Endothelial cell of umbilical vein (primary cell): ENCODE measurements around the gene PDK1. TPM values are rescaled to one million over a fixed set of nuclear protein-coding genes. Genes with fewer than 3 reads are reported as not detected.

ENCODE experiments used
- BruUV-seq: library from RNA; stranded (reverse); fragments of 400-500 nt; replicated peaks from 2 replicates; lab custom pipeline; 2021; lab: Mats Ljungman, UMichigan
- CTCF ChIA-PET: fragments of 300-600, 350-600 bp; sonication (Branson Sonifier 250); formaldehyde crosslinking; loops from one replicate; lab custom pipeline; 2021; ENCODE audit warnings: antibody characterized with exemption, inconsistent platforms; lab: Charles Lee
- POLR2A ChIA-PET: fragments of 300-600, 350-600 bp; sonication (Branson Sonifier 250); formaldehyde crosslinking; loops from one replicate; lab custom pipeline; 2021; ENCODE audit warnings: antibody characterized with exemption, inconsistent platforms; lab: Charles Lee
- DNase-seq: peaks from one replicate; pipeline ENCODE4 v3.0.0-alpha.2; 2011; ENCODE audit warnings: low read depth, low spot score
- FAIRE-seq: peaks from 2 replicates; lab custom pipeline; 2011; peaks lifted over from hg19 to GRCh38; lab: Jason Lieb, UNC
- H2AFZ ChIP-seq: 2 replicates; pipeline ENCODE4 v1.6.0; 2012; ENCODE audit warnings: low read depth, low read length, control low read depth, inconsistent platforms
- H3K27ac ChIP-seq: 2 replicates; pipeline ENCODE4 v1.5.1; 2011; ENCODE audit warnings: low read depth, mild to moderate bottlenecking, control low read depth, low read length, moderate library complexity; ENCODE audit not compliant: insufficient read depth
- H3K27me3 ChIP-seq, 2 experiments: 2 replicates each; pipeline versions ENCODE4 v1.6.0 to v1.6.1; 2011; ENCODE audit warnings: low read length in 2 of 2, mixed read lengths in 1 of 2; ENCODE audit not compliant: control insufficient read depth in 2 of 2, insufficient read depth in 2 of 2
- H3K36me3 ChIP-seq, 2 experiments: 2 replicates in 1 of 2; 3 replicates in 1 of 2; pipeline ENCODE4 v1.5.1; 2011; ENCODE audit warnings: low read length in 2 of 2, mild to moderate bottlenecking in 1 of 2, moderate library complexity in 1 of 2; ENCODE audit not compliant: control insufficient read depth in 2 of 2, insufficient read depth in 2 of 2; ENCODE audit errors: extremely low read depth in 1 of 2
- H3K4me1 ChIP-seq: 3 replicates; pipeline ENCODE4 v1.5.1; 2011; ENCODE audit warnings: mild to moderate bottlenecking, low read length; ENCODE audit not compliant: control insufficient read depth, insufficient read depth; ENCODE audit errors: extremely low read depth
- H3K4me2 ChIP-seq: 2 replicates; pipeline ENCODE4 v1.6.1; 2011; ENCODE audit warnings: low read length, control low read depth, mixed read lengths; ENCODE audit not compliant: insufficient read depth
- H3K4me3 ChIP-seq, 3 experiments: fragments of 200-600 bp in 1 of 3; sonication (generic), shearing (Covaris generic) in 1 of 3; replicated peaks in 1 of 3; 2 replicates each; pipeline ENCODE4 v1.5.1; 2011 to 2016; ENCODE audit warnings: control low read depth in 3 of 3, low read length in 3 of 3, mild to moderate bottlenecking in 2 of 3, inconsistent platforms in 1 of 3, low read depth in 1 of 3, moderate library complexity in 1 of 3; ENCODE audit not compliant: insufficient read depth in 1 of 3
- H3K79me2 ChIP-seq: 2 replicates; pipeline ENCODE4 v1.6.0; 2012; ENCODE audit warnings: low read length, inconsistent platforms; ENCODE audit not compliant: control insufficient read depth, insufficient read depth
- H3K9ac ChIP-seq: replicated peaks from 2 replicates; pipeline ENCODE3; 2011; ENCODE audit warnings: low read length, control low read depth; ENCODE audit not compliant: insufficient read depth; ENCODE audit errors: extremely low read depth
- H3K9me1 ChIP-seq: replicated peaks from 3 replicates; pipeline ENCODE4 v1.6.0; 2011; ENCODE audit warnings: mild to moderate bottlenecking, low read length; ENCODE audit not compliant: control insufficient read depth, insufficient read depth; ENCODE audit errors: extremely low read depth
- H3K9me3 ChIP-seq: replicated peaks from 2 replicates; pipeline ENCODE4 v1.5.1; 2012; ENCODE audit warnings: low read length, inconsistent platforms; ENCODE audit not compliant: control insufficient read depth, insufficient read depth
- H4K20me1 ChIP-seq: replicated peaks from 2 replicates; pipeline ENCODE3; 2011; ENCODE audit warnings: mild to moderate bottlenecking, low read length; ENCODE audit not compliant: control insufficient read depth, insufficient read depth; ENCODE audit errors: extremely low read depth
- CTCF ChIP-seq, 2 donors: IDR thresholded peaks; 1 replicate in 1 of 2; 2 replicates in 1 of 2; pipeline ENCODE4 v1.5.1; 2011; ENCODE audit warnings: low read length in 2 of 2, mild to moderate bottlenecking in 2 of 2, moderate library complexity in 2 of 2, control low read depth in 1 of 2, inconsistent platforms in 1 of 2, low read depth in 1 of 2; ENCODE audit not compliant: insufficient read depth in 1 of 2; ENCODE audit errors: extremely low read depth in 1 of 2
- EZH2 ChIP-seq: IDR thresholded peaks from 2 replicates; pipeline ENCODE4 v1.6.1; 2012; ENCODE audit warnings: borderline replicate concordance, low read depth, mild to moderate bottlenecking, moderate library complexity, low read length, inconsistent platforms; ENCODE audit not compliant: severe bottlenecking
- FOS ChIP-seq: IDR thresholded peaks from 2 replicates; pipeline ENCODE4 v1.6.1; 2011; ENCODE audit warnings: mild to moderate bottlenecking, low read length, moderate library complexity, borderline replicate concordance; ENCODE audit not compliant: insufficient read depth
- GATA2 ChIP-seq: IDR thresholded peaks from 2 replicates; pipeline ENCODE4 v1.7.0; 2011; ENCODE audit warnings: low read depth, mild to moderate bottlenecking, moderate library complexity, mixed read lengths, low read length; ENCODE audit not compliant: insufficient read length, insufficient read depth
- JUN ChIP-seq: IDR thresholded peaks from 2 replicates; pipeline ENCODE4 v1.6.1; 2011; ENCODE audit warnings: borderline replicate concordance, low read depth; ENCODE audit not compliant: insufficient read length, insufficient read depth
- MAX ChIP-seq: IDR thresholded peaks from 2 replicates; pipeline ENCODE4 v1.6.1; 2011; ENCODE audit not compliant: insufficient read depth, insufficient read length
- MYC ChIP-seq: IDR thresholded peaks from one replicate; pipeline ENCODE4 v1.6.1; 2011; ENCODE audit warnings: mild to moderate bottlenecking, low read depth, low read length
- POLR2A ChIP-seq: IDR thresholded peaks from 2 replicates; pipeline ENCODE4 v1.6.1; 2012; ENCODE audit warnings: low read depth, mild to moderate bottlenecking, control low read depth, low read length
- POLR2AphosphoS5 ChIP-seq: IDR thresholded peaks from 2 replicates; pipeline ENCODE4 v1.6.1; 2012; ENCODE audit warnings: low read depth, mild to moderate bottlenecking, control low read depth, low read length, moderate library complexity; ENCODE audit not compliant: insufficient read depth
- dilution Hi-C: fragments of 300-500 bp; cut with MboI; formaldehyde crosslinking; loops from one replicate; pipeline ENCODE4 v1.15.0; 2019; ENCODE audit warnings: low sequenced_read_pairs; ENCODE audit not compliant: extremely low pct_ligation_motif_present
- intact Hi-C: fragments of 100-400 bp; cut with micrococcal nuclease; formaldehyde crosslinking; loops from one replicate; pipeline ENCODE4 v1.10.0; 2022
- polyA plus RNA-seq, 4 experiments: library from polyadenylated mRNA; depleted of rRNA in 3 of 4; stranded (reverse) in 3 of 4; unstranded in 1 of 4; fragments of >200 nt; gene quantifications; 2 replicates each; pipeline versions ENCODE4 v1.2.1 to v1.2.3, GENCODE V29; 2011 to 2012; ENCODE audit warnings: missing spikeins in 1 of 4
- total RNA-seq: library from RNA; stranded (reverse); gene quantifications from 2 replicates; pipeline ENCODE4 v1.2.3, GENCODE V29; 2021

Gene PDK1
- total and polyA plus RNA-seq, 2 donors (not counting 3 experiments of a cell fraction or from before 2014, with no cell fraction given): 3.7 to 16.9 TPM

GRCh38 chr2:172623249-172623965 is 67.5 kb downstream of the PDK1 start:
- no peak for FAIRE-seq
- no peak overlapping the region for H3K4me2 ChIP-seq
- DNase-seq: no peak

More at GRCh38 chr2:172623249-172623965, 67.5 kb downstream of the PDK1 start:
- H3K79me2 ChIP-seq: no peaks in the 10 kb centered on the region
- no peaks in the 10 kb centered on the region for H3K4me1 ChIP-seq
- no peak overlapping the region for H3K4me3 ChIP-seq
- H4K20me1 ChIP-seq: no peaks in the 10 kb centered on the region
- no peaks in the 10 kb centered on the region for H3K9me1 ChIP-seq
- CTCF ChIA-PET: interaction anchor here (0.9 to 1.4 kb wide), 4 partner anchors 24 to 75 kb away, joined by 3 to 6 read pairs (median 4); no protein-coding TSS in a partner anchor
- BruUV-seq: no TSS peak
- no peak overlapping the region for H3K9ac ChIP-seq
- no peaks in the 10 kb centered on the region for H3K9me3 ChIP-seq
- no peaks in the 10 kb centered on the region for H3K36me3 ChIP-seq
- H3K27ac ChIP-seq: no peak overlapping the region
- intact Hi-C loops: no loop called here
- POLR2A ChIA-PET: no interaction called here
- TF ChIP-seq POLR2AphosphoS5: no peak
- TF ChIP-seq CTCF (IDR thresholded peaks at IDR 0.05; ENCODE audit: extremely low read depth in 1 of 2, insufficient read depth in 1 of 2, low read depth in 1 of 2, low read length in 2 of 2): no peak
- no peak for TF ChIP-seq MYC
- TF ChIP-seq GATA2: no peak
- TF ChIP-seq FOS: no peak
- no peak for TF ChIP-seq MAX
- TF ChIP-seq POLR2A: no peak
- no peak for TF ChIP-seq EZH2
- no peak for TF ChIP-seq JUN
- H3K27me3 ChIP-seq: no peaks in the 10 kb centered on the region
- H2AFZ ChIP-seq: no peak overlapping the region
- dilution Hi-C loops: no loop called here
